CD4-positive, alpha-beta memory T cell (primary cell): ENCODE measurements around the gene HMGN4. TPM values are rescaled to one million over a fixed set of nuclear protein-coding genes. Genes with fewer than 3 reads are reported as not detected.

Experiments used
- CTCF ChIA-PET: fragments of 350-600 bp; sonication (Branson Sonifier 250); formaldehyde crosslinking; loops from one replicate; lab custom pipeline; 2021; ENCODE audit warnings: inconsistent platforms; ENCODE audit not compliant: partially characterized antibody; lab: Charles Lee
- POLR2A ChIA-PET: fragments of 350-600 bp; sonication (Branson Sonifier 250); formaldehyde crosslinking; loops from one replicate; lab custom pipeline; 2021; ENCODE audit not compliant: partially characterized antibody; lab: Charles Lee
- DNase-seq, 5 donors: peaks; one replicate each; pipeline versions ENCODE4 v3.0.0 to v3.0.0-alpha.2; 2020 to 2022; ENCODE audit warnings: mixed read lengths in 1 of 5
- H3K27ac ChIP-seq: one replicate; pipeline ENCODE4 v1.7.0; 2013; ENCODE audit warnings: low read depth, low read length
- H3K27me3 ChIP-seq: 2 replicates; pipeline ENCODE4 v1.7.0; 2013; ENCODE audit warnings: mild to moderate bottlenecking, low read length, moderate library complexity; ENCODE audit not compliant: insufficient read depth
- H3K36me3 ChIP-seq: 2 replicates; pipeline ENCODE4 v1.7.0; 2013; ENCODE audit warnings: mild to moderate bottlenecking, low read length, moderate library complexity; ENCODE audit not compliant: insufficient read depth
- H3K4me1 ChIP-seq: 2 replicates; pipeline ENCODE4 v1.7.0; 2013; ENCODE audit warnings: mild to moderate bottlenecking, low read length, moderate library complexity; ENCODE audit not compliant: insufficient read depth
- H3K4me3 ChIP-seq, 2 donors: one replicate each; pipeline ENCODE4 v1.7.0; 2013; ENCODE audit warnings: low read length in 2 of 2, mild to moderate bottlenecking in 1 of 2
- H3K9me3 ChIP-seq, 2 donors: one replicate each; pipeline ENCODE4 v1.7.0; 2013; ENCODE audit warnings: low read length in 2 of 2, control low read depth in 1 of 2; ENCODE audit not compliant: control insufficient read depth in 1 of 2
- H3K27ac Mint-ChIP-seq, 7 donors: one replicate each; pipeline ENCODE4 v1.8.0; 2020 to 2021; ENCODE audit warnings: mixed read lengths in 7 of 7, mild to moderate bottlenecking in 6 of 7, inconsistent platforms in 3 of 7, moderate library complexity in 3 of 7
- H3K27me3 Mint-ChIP-seq, 2 donors: one replicate each; pipeline ENCODE4 v1.8.0; 2020 to 2021; ENCODE audit warnings: mixed read lengths in 2 of 2
- H3K36me3 Mint-ChIP-seq, 2 donors: one replicate each; pipeline ENCODE4 v1.8.0; 2020 to 2021; ENCODE audit warnings: mixed read lengths in 2 of 2, inconsistent platforms in 1 of 2, mild to moderate bottlenecking in 1 of 2
- H3K4me1 Mint-ChIP-seq, 4 donors: one replicate each; pipeline ENCODE4 v1.8.0; 2020 to 2021; ENCODE audit warnings: mixed read lengths in 4 of 4, mild to moderate bottlenecking in 1 of 4
- H3K4me3 Mint-ChIP-seq, 8 donors: one replicate each; pipeline ENCODE4 v1.8.0; 2020 to 2021; ENCODE audit warnings: mixed read lengths in 8 of 8, mild to moderate bottlenecking in 7 of 8, moderate library complexity in 6 of 8, inconsistent platforms in 3 of 8
- H3K9me3 Mint-ChIP-seq, 8 donors: one replicate each; pipeline ENCODE4 v1.8.0; 2020 to 2021; ENCODE audit warnings: mixed read lengths in 8 of 8, mild to moderate bottlenecking in 5 of 8, inconsistent platforms in 3 of 8, moderate library complexity in 1 of 8
- intact Hi-C: fragments of 100-400 bp; cut with micrococcal nuclease; formaldehyde crosslinking; loops from one replicate; pipeline ENCODE4 v1.15.1; 2023
- polyA plus RNA-seq, 2 donors: library from polyadenylated mRNA; unstranded; fragments of 300-500 nt; fragmentation: Illumina TruSeq; gene quantifications; one replicate each; pipeline ENCODE4 v1.2.3, GENCODE V29; 2021
- total RNA-seq, 2 experiments: library from RNA; stranded (reverse); gene quantifications; one replicate each; pipeline ENCODE4 v1.2.3, GENCODE V29; 2021

HMGN4 gene
- total and polyA plus RNA-seq, 4 experiments from 2014 or later, result 102 to 305 (median 130) TPM

GRCh38 chr6:26556263-26557070 lies 18.3 kb downstream of the HMGN4 start:
- H3K27ac Mint-ChIP-seq, result peak overlapping the region in 6 of 7 donors; percentile 17 to 91 (median 50)
- peaks cover 5 to 17% (median 11%) of the 10 kb centered on the region in 4 donors for H3K4me1 Mint-ChIP-seq
- no peaks in the 10 kb centered on the region for H3K9me3 Mint-ChIP-seq
- intact Hi-C loops, result no loop called here
- CTCF ChIA-PET, result interaction anchor here (0.9 to 1.6 kb wide), 6 partner anchors 8 to 227 kb away, joined by 3 to 5 read pairs (median 4); partner anchors contain the start of gene HMGN4
- peak overlapping the region in 4 of 8 donors; percentile 3 to 55 (median 28) for H3K4me3 Mint-ChIP-seq
- no peaks in the 10 kb centered on the region for H3K9me3 ChIP-seq
- H3K27me3 ChIP-seq, result no peaks in the 10 kb centered on the region
- peak in 4 of 5 donors; percentile 36 to 43 (median 40) for DNase-seq
- no peak overlapping the region for H3K4me3 ChIP-seq
- peaks cover 18% of the 10 kb centered on the region for H3K4me1 ChIP-seq
- peaks cover 0 to 2% of the 10 kb centered on the region in 2 donors for H3K27me3 Mint-ChIP-seq
- H3K27ac ChIP-seq, result no peak overlapping the region
- no peaks in the 10 kb centered on the region for H3K36me3 ChIP-seq
- peaks cover 0 to 5% of the 10 kb centered on the region in 2 donors for H3K36me3 Mint-ChIP-seq
- POLR2A ChIA-PET, result interaction anchor here (0.5 to 12.2 kb wide), 13 partner anchors 12 to 384 kb away, joined by 3 to 181 read pairs (median 6); partner anchors contain the start of gene HMGN4

GRCh38 chr6:26561533-26562466 lies 23.6 kb downstream of the HMGN4 start:
- peaks cover 0 to 6% (median 3%) of the 10 kb centered on the region in 4 donors for H3K4me1 Mint-ChIP-seq
- H3K27me3 Mint-ChIP-seq, result no peaks in the 10 kb centered on the region
- H3K4me3 ChIP-seq, result no peak overlapping the region
- no peaks in the 10 kb centered on the region for H3K4me1 ChIP-seq
- no peaks in the 10 kb centered on the region for H3K9me3 Mint-ChIP-seq
- H3K4me3 Mint-ChIP-seq, result no peak overlapping the region
- intact Hi-C loops, result no loop called here
- no peaks in the 10 kb centered on the region for H3K36me3 ChIP-seq
- POLR2A ChIA-PET, result interaction anchor here (1.0 to 1.2 kb wide), 2 partner anchors 9 to 24 kb away, joined by 3 to 4 read pairs; partner anchors contain the start of gene HMGN4
- no peak overlapping the region for H3K27ac ChIP-seq
- H3K9me3 ChIP-seq, result no peaks in the 10 kb centered on the region
- H3K27ac Mint-ChIP-seq, result no peak overlapping the region
- no peaks in the 10 kb centered on the region for H3K36me3 Mint-ChIP-seq
- DNase-seq, result no peak
- CTCF ChIA-PET, result interaction anchor here (0.5 to 1.9 kb wide), 4 partner anchors 10 to 1308 kb away, joined by 3 to 6 read pairs (median 4); no protein-coding TSS in a partner anchor
- no peaks in the 10 kb centered on the region for H3K27me3 ChIP-seq

- ChIA-PET POLR2A (interaction anchor here (0.6 to 2.3 kb wide), 3 partner anchors 10 to 391 kb away, joined by 3 to 8 read pairs (median 6); no protein-coding TSS in a partner anchor), CTCF (interaction anchor here (1.2 to 2.3 kb wide), 2 partner anchors 8 to 11 kb away, joined by 3 to 5 read pairs; no protein-coding TSS in a partner anchor)
- Histone ChIP-seq H3K27ac (no peak overlapping the region), H3K4me1 (no peaks in the 10 kb centered on the region), H3K27me3 (no peaks in the 10 kb centered on the region), H3K36me3 (no peaks in the 10 kb centered on the region), H3K9me3 (no peaks in the 10 kb centered on the region), H3K4me3 (no peak overlapping the region)
- Mint-ChIP-seq H3K4me3 (no peak overlapping the region), H3K27me3 (peaks cover 0 to 1% of the 10 kb centered on the region in 2 donors), H3K27ac (peak overlapping the region in 1 of 7 donors; percentile 74), H3K36me3 (peaks cover 0 to 4% of the 10 kb centered on the region in 2 donors), H3K4me1 (peaks cover 1 to 6% (median 2%) of the 10 kb centered on the region in 4 donors), H3K9me3 (peaks cover 0 to 2% (median 1%) of the 10 kb centered on the region in 8 donors)
- no peak for DNase-seq
- intact Hi-C loops, result no loop called here
Measured at GRCh38 chr6:26563488-26563887, 25.3 kb downstream of the HMGN4 start.

DNA sequence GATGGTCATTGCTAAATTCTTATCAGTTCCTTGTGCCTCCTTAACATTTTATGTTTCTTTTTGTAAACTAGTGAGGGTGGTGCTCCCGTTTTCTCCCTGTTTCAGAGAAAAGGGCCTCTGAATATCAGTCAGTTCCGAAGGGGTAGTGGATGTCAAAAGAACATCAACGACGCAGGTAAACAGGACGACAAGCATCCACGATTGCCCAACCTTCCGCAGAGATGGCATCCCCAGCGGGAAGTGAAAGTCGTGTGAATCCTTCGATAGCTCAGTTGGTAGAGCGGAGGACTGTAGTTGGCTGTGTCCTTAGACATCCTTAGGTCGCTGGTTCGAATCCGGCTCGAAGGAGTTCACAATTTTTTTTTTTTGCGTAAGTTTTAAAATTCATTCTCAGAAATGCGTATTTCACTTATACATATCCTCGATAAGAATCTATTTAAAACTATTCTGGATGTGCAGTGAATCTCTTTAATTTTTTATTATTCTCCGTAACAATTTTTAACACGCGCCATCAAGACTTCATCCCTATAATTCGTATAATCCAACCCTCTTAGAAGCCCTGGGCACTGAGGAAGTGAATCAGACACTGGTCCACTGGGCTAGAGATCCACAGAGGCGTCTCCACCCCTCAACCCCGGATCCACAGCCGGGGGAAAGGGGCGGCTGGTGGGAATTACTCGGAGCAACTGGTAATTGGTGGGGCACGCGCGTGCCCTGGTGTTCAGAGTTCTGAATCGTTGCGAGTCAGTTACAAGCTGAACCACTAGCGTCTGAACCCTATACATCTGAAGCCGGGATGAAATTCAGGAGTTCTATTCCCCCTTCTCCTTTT lies 30.7 kb downstream of the HMGN4 start:
- H3K4me3 ChIP-seq, result peak overlapping the region; percentile 74 to 82
- H3K27ac Mint-ChIP-seq, result peak overlapping the region; percentile 92 to 100 (median 98)
- H3K4me3 Mint-ChIP-seq, result peak overlapping the region; percentile 94 to 99 (median 96)
- H3K36me3 Mint-ChIP-seq, result peaks cover 0 to 20% of the 10 kb centered on the region in 2 donors
- peak overlapping the region; percentile 62 for H3K27ac ChIP-seq
- intact Hi-C loops, result loop anchor here (1.0 to 5.0 kb wide), 9 partner anchors 15 to 394 kb away; partner anchors contain the start of genes BTN3A2 and HMGN4
- ChIA-PET POLR2A (interaction anchor here (0.6 to 6.0 kb wide), 45 partner anchors 8 to 564 kb away, joined by 3 to 92 read pairs (median 5); partner anchors contain the start of gene HMGN4), CTCF (interaction anchor here (0.6 to 6.2 kb wide), 26 partner anchors 8 to 578 kb away, joined by 3 to 72 read pairs (median 4); a partner anchor contains a TSS)
- H3K9me3 ChIP-seq, result no peaks in the 10 kb centered on the region
- no peaks in the 10 kb centered on the region for H3K27me3 ChIP-seq
- H3K4me1 ChIP-seq, result peaks cover 9% of the 10 kb centered on the region
- H3K9me3 Mint-ChIP-seq, result peaks cover 0 to 17% (median 4%) of the 10 kb centered on the region in 8 donors
- peaks cover 17 to 34% (median 23%) of the 10 kb centered on the region in 4 donors for H3K4me1 Mint-ChIP-seq
- H3K36me3 ChIP-seq, result no peaks in the 10 kb centered on the region
- H3K27me3 Mint-ChIP-seq, result peaks cover 0 to 10% of the 10 kb centered on the region in 2 donors
- peak; percentile 96 to 98 (median 97) for DNase-seq

DNA sequence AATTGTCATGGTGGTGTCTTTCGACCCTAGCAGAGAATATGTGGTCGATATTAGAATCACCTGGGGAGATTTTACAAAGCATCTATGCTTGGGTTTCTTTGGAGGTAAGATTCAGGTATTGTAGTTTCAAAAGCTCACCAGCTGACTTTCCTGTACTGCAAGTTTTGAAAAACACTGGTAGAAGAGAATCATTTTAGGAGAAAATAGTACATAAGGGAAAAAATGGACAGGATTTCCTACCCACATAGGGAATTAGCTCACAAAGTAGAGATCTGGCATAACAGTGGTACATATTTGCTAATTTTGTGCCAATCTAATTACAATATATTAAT lies 31.2 kb downstream of the HMGN4 start:
- intact Hi-C loops, result loop anchor here (1.0 to 5.0 kb wide), 3 partner anchors 204 to 395 kb away; partner anchors contain the start of gene BTN3A2
- peaks cover 0 to 10% of the 10 kb centered on the region in 2 donors for H3K27me3 Mint-ChIP-seq
- H3K36me3 Mint-ChIP-seq, result peaks cover 0 to 20% of the 10 kb centered on the region in 2 donors
- H3K9me3 ChIP-seq, result no peaks in the 10 kb centered on the region
- peaks cover 0 to 17% (median 4%) of the 10 kb centered on the region in 8 donors for H3K9me3 Mint-ChIP-seq
- ChIA-PET CTCF (interaction anchor here (0.7 to 6.2 kb wide), 23 partner anchors 9 to 395 kb away, joined by 3 to 72 read pairs (median 5); a partner anchor contains a TSS), POLR2A (interaction anchor here (0.8 to 6.0 kb wide), 37 partner anchors 8 to 412 kb away, joined by 3 to 92 read pairs (median 5); partner anchors contain the start of gene HMGN4)
- no peak overlapping the region for H3K27ac ChIP-seq
- no peaks in the 10 kb centered on the region for H3K36me3 ChIP-seq
- peak overlapping the region; percentile 92 to 100 (median 98) for H3K27ac Mint-ChIP-seq
- peaks cover 9% of the 10 kb centered on the region for H3K4me1 ChIP-seq
- no peaks in the 10 kb centered on the region for H3K27me3 ChIP-seq
- no peak for DNase-seq
- peak overlapping the region; percentile 74 to 82 for H3K4me3 ChIP-seq
- peak overlapping the region; percentile 94 to 99 (median 96) for H3K4me3 Mint-ChIP-seq
- H3K4me1 Mint-ChIP-seq, result peaks cover 17 to 34% (median 23%) of the 10 kb centered on the region in 4 donors
